HFF-Myc (cell line): ENCODE results near the gene NDE1.

Source experiments
- DNase-seq: peaks from one replicate; pipeline ENCODE4 v3.0.0-alpha.2; 2011; ENCODE audit warnings: low read depth; ENCODE audit errors: extremely low read depth
- H3K4me3 ChIP-seq: replicated peaks from 2 replicates; pipeline ENCODE4 v1.5.1; 2011; ENCODE audit warnings: low read depth, mild to moderate bottlenecking, control low read depth, low read length
- TF ChIP-seq, protein P1 (sequence below): IDR thresholded peaks from 2 replicates; pipeline ENCODE4 v1.5.1; 2012; ENCODE audit warnings: mild to moderate bottlenecking, low read depth, low read length, control low read depth; ENCODE audit errors: missing control alignments

NDE1 gene

GRCh38 chr16:15765116-15765515 is 115.1 kb downstream of the NDE1 start:
- TF ChIP-seq, protein P1, sequence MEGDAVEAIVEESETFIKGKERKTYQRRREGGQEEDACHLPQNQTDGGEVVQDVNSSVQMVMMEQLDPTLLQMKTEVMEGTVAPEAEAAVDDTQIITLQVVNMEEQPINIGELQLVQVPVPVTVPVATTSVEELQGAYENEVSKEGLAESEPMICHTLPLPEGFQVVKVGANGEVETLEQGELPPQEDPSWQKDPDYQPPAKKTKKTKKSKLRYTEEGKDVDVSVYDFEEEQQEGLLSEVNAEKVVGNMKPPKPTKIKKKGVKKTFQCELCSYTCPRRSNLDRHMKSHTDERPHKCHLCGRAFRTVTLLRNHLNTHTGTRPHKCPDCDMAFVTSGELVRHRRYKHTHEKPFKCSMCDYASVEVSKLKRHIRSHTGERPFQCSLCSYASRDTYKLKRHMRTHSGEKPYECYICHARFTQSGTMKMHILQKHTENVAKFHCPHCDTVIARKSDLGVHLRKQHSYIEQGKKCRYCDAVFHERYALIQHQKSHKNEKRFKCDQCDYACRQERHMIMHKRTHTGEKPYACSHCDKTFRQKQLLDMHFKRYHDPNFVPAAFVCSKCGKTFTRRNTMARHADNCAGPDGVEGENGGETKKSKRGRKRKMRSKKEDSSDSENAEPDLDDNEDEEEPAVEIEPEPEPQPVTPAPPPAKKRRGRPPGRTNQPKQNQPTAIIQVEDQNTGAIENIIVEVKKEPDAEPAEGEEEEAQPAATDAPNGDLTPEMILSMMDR = no peak
- H3K4me3 ChIP-seq = no peak overlapping the region
- no peak for DNase-seq

DNA sequence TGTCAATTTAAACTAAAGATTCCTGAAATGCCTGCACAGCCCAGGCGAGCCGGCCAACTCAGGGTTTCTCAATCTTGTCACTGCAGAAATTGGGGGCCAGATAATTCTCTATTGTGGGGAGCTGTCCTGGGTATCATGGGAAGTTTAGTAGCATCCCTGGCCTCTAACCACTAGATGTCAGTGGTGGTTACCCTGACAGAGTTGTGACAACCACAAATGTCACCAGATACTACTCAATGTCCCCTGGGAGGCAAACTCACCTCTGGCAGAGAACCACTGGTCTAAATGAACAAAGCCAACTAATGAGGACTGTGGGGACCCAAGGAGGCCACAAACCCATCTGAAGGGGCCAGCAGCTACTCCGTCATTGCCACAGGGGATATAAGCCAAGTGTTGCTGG is 115.8 kb downstream of the NDE1 start:
- TF ChIP-seq, protein P1 = peak; percentile 70
- DNase-seq = no peak
- no peak overlapping the region for H3K4me3 ChIP-seq

- H3K4me3 ChIP-seq = no peak overlapping the region
- TF ChIP-seq, protein P1 = no peak
- DNase-seq = no peak
Observed at GRCh38 chr16:15766918-15767317, 116.9 kb downstream of the NDE1 start.

GRCh38 chr16:15768201-15768600 is 118.2 kb downstream of the NDE1 start:
- H3K4me3 ChIP-seq = no peak overlapping the region
- DNase-seq = no peak
- TF ChIP-seq, protein P1 = no peak

DNA sequence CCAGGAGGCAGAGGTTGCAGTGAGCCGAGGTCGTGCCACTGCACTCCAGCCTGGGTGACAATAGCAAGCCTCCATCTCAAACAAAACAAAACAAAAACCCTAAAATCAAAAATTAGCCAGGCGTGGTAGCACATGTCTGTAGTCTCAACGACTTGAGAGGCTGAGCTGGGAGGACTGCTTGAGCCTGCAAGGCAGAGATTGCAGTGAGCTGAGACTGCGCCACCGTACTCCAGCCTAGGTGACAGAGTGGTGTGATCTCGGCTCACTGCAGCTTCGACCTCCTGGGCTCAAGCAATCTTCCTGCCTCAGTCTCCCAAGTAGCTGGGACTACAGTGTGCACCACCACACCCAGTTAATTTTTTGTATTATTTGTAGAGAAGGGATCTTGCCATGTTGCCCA is 119.2 kb downstream of the NDE1 start:
- no peak overlapping the region for H3K4me3 ChIP-seq
- no peak for DNase-seq
- TF ChIP-seq, protein P1 = no peak

- no peak overlapping the region for H3K4me3 ChIP-seq
- TF ChIP-seq, protein P1 = no peak
- no peak for DNase-seq
Observed at GRCh38 chr16:15770107-15770506, 120.1 kb downstream of the NDE1 start.

DNA sequence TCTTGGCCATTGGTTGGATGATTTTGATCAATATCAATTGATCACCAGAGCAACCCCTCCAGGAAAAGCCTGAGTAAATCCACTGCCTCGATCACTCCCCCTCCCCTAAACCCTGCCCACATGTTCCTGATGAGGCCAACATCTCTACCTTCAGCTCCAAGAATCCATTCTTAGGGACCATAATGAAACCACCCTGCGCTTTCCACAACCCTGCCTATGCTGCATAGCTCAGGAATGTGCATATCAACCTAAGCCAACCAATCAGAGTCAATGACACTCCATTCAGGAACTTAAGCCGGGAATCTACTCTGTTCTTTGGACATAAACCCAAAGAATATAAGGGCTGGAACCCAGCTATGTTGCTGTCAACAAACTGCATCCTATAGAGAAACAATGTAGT is 120.5 kb downstream of the NDE1 start:
- DNase-seq = no peak
- TF ChIP-seq, protein P1 = no peak
- H3K4me3 ChIP-seq = no peak overlapping the region
